ENCODE measurements around the gene EQTN.

EQTN gene

GRCh38 chr9:27308691-27309390 is 11.9 kb upstream of the EQTN start:
- no peak for TF ChIP-seq TSHZ2 (CRISPR knock-in tag; IDR thresholded peaks at IDR 0.05)
- TF ChIP-seq SNAI2 (CRISPR knock-in tag; IDR thresholded peaks at IDR 0.05): no peak
- TF ChIP-seq PATZ1 (CRISPR knock-in tag; IDR thresholded peaks at IDR 0.05; ENCODE audit: borderline replicate concordance): no peak
- TF ChIP-seq RARB (CRISPR knock-in tag; IDR thresholded peaks at IDR 0.05): no peak
- no peak for TF ChIP-seq ZFP3 (CRISPR knock-in tag; IDR thresholded peaks at IDR 0.05)
- no peak for TF ChIP-seq ARNTL (CRISPR knock-in tag; IDR thresholded peaks at IDR 0.05; ENCODE audit: borderline replicate concordance, low read depth)
- no peak for TF ChIP-seq ZNF8 (CRISPR knock-in tag; IDR thresholded peaks at IDR 0.05)
- no peak for TF ChIP-seq PPARA (CRISPR knock-in tag; IDR thresholded peaks at IDR 0.05; ENCODE audit: borderline replicate concordance)
- TF ChIP-seq TOX (CRISPR knock-in tag; IDR thresholded peaks at IDR 0.05; ENCODE audit: borderline replicate concordance): no peak
- no peak for TF ChIP-seq ESRRG (CRISPR knock-in tag; IDR thresholded peaks at IDR 0.05)
- no peak for TF ChIP-seq GLIS3 (CRISPR knock-in tag; IDR thresholded peaks at IDR 0.05)
- no peak for TF ChIP-seq BACH2 (CRISPR knock-in tag; IDR thresholded peaks at IDR 0.05; ENCODE audit: borderline replicate concordance)
- no peak for TF ChIP-seq ZC3H10 (CRISPR knock-in tag; IDR thresholded peaks at IDR 0.05)
- TF ChIP-seq ZNF70 (CRISPR knock-in tag; IDR thresholded peaks at IDR 0.05): no peak
- no peak for TF ChIP-seq CREB5 (CRISPR knock-in tag; IDR thresholded peaks at IDR 0.05; ENCODE audit: low read depth)
- no peak for TF ChIP-seq CSDC2 (CRISPR knock-in tag; IDR thresholded peaks at IDR 0.05)
- TF ChIP-seq CSRNP3 (CRISPR knock-in tag; IDR thresholded peaks at IDR 0.05): no peak
- TF ChIP-seq ISL1 (CRISPR knock-in tag; IDR thresholded peaks at IDR 0.05): no peak
- TF ChIP-seq ZFP30 (CRISPR knock-in tag; IDR thresholded peaks at IDR 0.05): no peak

GRCh38 chr9:27304521-27304920 is 7.6 kb upstream of the EQTN start:
- no peak for ATAC-seq
- TF ChIP-seq ZNF70 (CRISPR knock-in tag; IDR thresholded peaks at IDR 0.05): no peak
- TF ChIP-seq PPARA (CRISPR knock-in tag; IDR thresholded peaks at IDR 0.05; ENCODE audit: borderline replicate concordance): no peak
- no peak for TF ChIP-seq OSR1 (CRISPR knock-in tag; IDR thresholded peaks at IDR 0.05)
- no peak for TF ChIP-seq BACH2 (CRISPR knock-in tag; IDR thresholded peaks at IDR 0.05; ENCODE audit: borderline replicate concordance)
- TF ChIP-seq ISL1 (CRISPR knock-in tag; IDR thresholded peaks at IDR 0.05): no peak
- TF ChIP-seq RARB (CRISPR knock-in tag; IDR thresholded peaks at IDR 0.05): no peak
- TF ChIP-seq TSHZ2 (CRISPR knock-in tag; IDR thresholded peaks at IDR 0.05): no peak
- TF ChIP-seq PATZ1 (CRISPR knock-in tag; IDR thresholded peaks at IDR 0.05; ENCODE audit: borderline replicate concordance): no peak
- no peak for TF ChIP-seq CSDC2 (CRISPR knock-in tag; IDR thresholded peaks at IDR 0.05)
- no peak for TF ChIP-seq POU6F1 (CRISPR knock-in tag; IDR thresholded peaks at IDR 0.05; ENCODE audit: borderline replicate concordance, low read depth)
- no peak for TF ChIP-seq ZFP30 (CRISPR knock-in tag; IDR thresholded peaks at IDR 0.05)
- no peak for TF ChIP-seq TOX (CRISPR knock-in tag; IDR thresholded peaks at IDR 0.05; ENCODE audit: borderline replicate concordance)
- TF ChIP-seq ZC3H10 (CRISPR knock-in tag; IDR thresholded peaks at IDR 0.05): no peak
- TF ChIP-seq ZNF565 (CRISPR knock-in tag; conservative IDR thresholded peaks at IDR 0.05; ENCODE audit: low read depth): no peak
- TF ChIP-seq CREB5 (CRISPR knock-in tag; IDR thresholded peaks at IDR 0.05; ENCODE audit: low read depth): no peak

More at GRCh38 chr9:27308691-27309390, 11.9 kb upstream of the EQTN start:
- no peak for ATAC-seq

All from SK-N-SH treated with all-trans-retinoic acid at 6 μM for 48 hours (cell line).